WTC11 (cell line): ENCODE data around the gene TM4SF18. TPM values are rescaled to one million over a fixed set of nuclear protein-coding genes. Genes with fewer than 3 reads are reported as not detected.

Source experiments
- ATAC-seq: fragments of 200-7000 bp; cut with Tn5 transposase; 2 replicates; pipeline ENCODE4 v1.10.0; 2021; ENCODE audit warnings: mild to moderate bottlenecking, moderate library complexity
- CTCF ChIA-PET: fragments of 300-600 bp; sonication (Branson Sonifier 250); formaldehyde crosslinking; loops from one replicate; lab custom pipeline; 2021; ENCODE audit warnings: antibody characterized with exemption; lab: Charles Lee
- POLR2A ChIA-PET: fragments of 350-600 bp; sonication (Branson Sonifier 250); formaldehyde crosslinking; loops from one replicate; lab custom pipeline; 2021; ENCODE audit warnings: antibody characterized with exemption; lab: Charles Lee
- DNase-seq: peaks from one replicate; pipeline ENCODE4 v3.0.0; 2021; ENCODE audit warnings: low spot score
- H3K27ac Mint-ChIP-seq: 2 replicates; pipeline ENCODE4 v1.8.0; 2021; ENCODE audit warnings: mixed read lengths
- H3K27me3 Mint-ChIP-seq: 2 replicates; pipeline ENCODE4 v1.8.0; 2021; ENCODE audit warnings: low read depth, mild to moderate bottlenecking, moderate library complexity, mixed read lengths
- H3K36me3 Mint-ChIP-seq: 2 replicates; pipeline ENCODE4 v1.8.0; 2021; ENCODE audit warnings: mixed read lengths
- H3K4me1 Mint-ChIP-seq: 2 replicates; pipeline ENCODE4 v1.8.0; 2022; ENCODE audit warnings: mixed read lengths
- H3K4me3 Mint-ChIP-seq: 2 replicates; pipeline ENCODE4 v1.8.0; 2021; ENCODE audit warnings: mild to moderate bottlenecking, moderate library complexity, mixed read lengths
- H3K9me3 Mint-ChIP-seq: 2 replicates; pipeline ENCODE4 v1.8.0; 2021; ENCODE audit warnings: mixed read lengths
- AR ChIP-seq: fragments of 250-450 bp; sonication (Bioruptor Pico); IDR thresholded peaks from 2 replicates; pipeline ENCODE4 v1.9.0; 2021; ENCODE audit warnings: mild to moderate bottlenecking
- ESRRA ChIP-seq: sonication (generic); formaldehyde crosslinking; IDR thresholded peaks from 2 replicates; pipeline ENCODE4 v1.8.1; 2022; ENCODE audit warnings: mild to moderate bottlenecking, missing genetic modification reagents, borderline replicate concordance
- FOXK1 ChIP-seq: sonication (generic); formaldehyde crosslinking; IDR thresholded peaks from 2 replicates; pipeline ENCODE4 v1.8.0; 2022; ENCODE audit warnings: mild to moderate bottlenecking, moderate library complexity, missing genetic modification reagents
- HMGA2 ChIP-seq: fragments of 250-450 bp; sonication (Bioruptor Pico); IDR thresholded peaks from 2 replicates; pipeline ENCODE4 v1.4.0; 2021; ENCODE audit warnings: mild to moderate bottlenecking, moderate library complexity
- IRF2 ChIP-seq: sonication (generic); formaldehyde crosslinking; IDR thresholded peaks from 2 replicates; pipeline ENCODE4 v1.8.0; 2022; ENCODE audit warnings: low read depth, missing genetic modification reagents, borderline replicate concordance
- JAZF1 ChIP-seq: fragments of 250-450 bp; sonication (Bioruptor Pico); IDR thresholded peaks from 2 replicates; pipeline ENCODE4 v1.9.0; 2021; ENCODE audit warnings: moderate library complexity, mild to moderate bottlenecking, inconsistent platforms
- NFATC4 ChIP-seq: fragments of 250-450 bp; sonication (Bioruptor Pico); IDR thresholded peaks from 2 replicates; pipeline ENCODE4 v1.9.0; 2021; ENCODE audit warnings: mild to moderate bottlenecking
- SMAD3 ChIP-seq: sonication (generic); formaldehyde crosslinking; IDR thresholded peaks from 2 replicates; pipeline ENCODE4 v1.8.0; 2022; ENCODE audit warnings: missing genetic modification reagents, mild to moderate bottlenecking, borderline replicate concordance
- SOX15 ChIP-seq: fragments of 250-450 bp; sonication (Bioruptor Pico); IDR thresholded peaks from 2 replicates; pipeline ENCODE4 v1.9.0; 2021; ENCODE audit warnings: mild to moderate bottlenecking
- ZBTB43 ChIP-seq: sonication (generic); formaldehyde crosslinking; IDR thresholded peaks from 2 replicates; pipeline ENCODE4 v1.8.1; 2023; ENCODE audit warnings: mild to moderate bottlenecking, missing genetic modification reagents
- ZNF138 ChIP-seq: sonication (generic); formaldehyde crosslinking; conservative IDR thresholded peaks from 2 replicates; pipeline ENCODE4 v1.8.1; 2022; ENCODE audit warnings: mild to moderate bottlenecking, moderate library complexity, missing genetic modification reagents
- ZNF232 ChIP-seq: sonication (generic); formaldehyde crosslinking; IDR thresholded peaks from 2 replicates; pipeline ENCODE4 v1.8.0; 2022; ENCODE audit warnings: mild to moderate bottlenecking, missing genetic modification reagents
- ZSCAN18 ChIP-seq: fragments of 250-450 bp; sonication (Bioruptor Pico); IDR thresholded peaks from 2 replicates; pipeline ENCODE4 v2.1.2; 2022; ENCODE audit warnings: mild to moderate bottlenecking, moderate library complexity
- total RNA-seq: library from RNA; stranded (reverse); gene quantifications from 3 replicates; pipeline ENCODE4 v1.2.3, GENCODE V29; 2021
- TF ChIP-seq, protein P1 (sequence below): fragments of 200-600 bp; IDR thresholded peaks from 2 replicates; pipeline ENCODE4 v1.8.0; 2022; ENCODE audit warnings: antibody characterized with exemption
- TF ChIP-seq, protein P2 (sequence below): fragments of 250-450 bp; sonication (Bioruptor Pico); IDR thresholded peaks from 2 replicates; pipeline ENCODE4 v1.9.0; 2021; ENCODE audit warnings: mild to moderate bottlenecking, borderline replicate concordance
- TF ChIP-seq, protein P3 (sequence below): sonication (generic); formaldehyde crosslinking; IDR thresholded peaks from 2 replicates; pipeline ENCODE4 v1.8.1; 2023; ENCODE audit warnings: mild to moderate bottlenecking, missing genetic modification reagents, borderline replicate concordance
- TF ChIP-seq, protein P4 (sequence below): sonication (generic); formaldehyde crosslinking; conservative IDR thresholded peaks from 2 replicates; pipeline ENCODE4 v1.8.1; 2022; ENCODE audit warnings: mild to moderate bottlenecking, missing genetic modification reagents

The TM4SF18 gene
- total RNA-seq, 1 experiment from 2014 or later, result 2.2 TPM

DNA sequence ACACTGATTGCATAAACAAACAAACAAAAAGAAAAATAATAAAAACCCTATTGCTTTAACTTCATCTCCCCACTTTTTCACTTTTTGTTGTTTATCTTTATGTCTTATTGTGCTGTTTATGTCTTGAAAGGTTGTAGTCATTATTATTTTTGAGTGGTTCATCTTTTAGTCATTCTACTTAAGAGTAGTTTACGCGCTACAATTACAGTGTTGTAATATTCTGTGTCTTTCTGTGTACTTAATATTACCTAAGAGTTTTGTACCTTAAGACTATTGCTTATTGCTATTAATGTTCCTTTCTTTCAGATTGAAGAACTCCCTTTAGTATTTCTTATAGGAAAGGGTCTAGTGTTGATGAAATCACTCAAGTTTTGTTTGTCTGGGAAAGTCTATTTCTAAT lies 28.1 kb downstream of the TM4SF18 start:
- no peaks in the 10 kb centered on the region for H3K36me3 Mint-ChIP-seq
- TF ChIP-seq IRF2 (CRISPR knock-in tag) (no peak), ZNF138 (CRISPR knock-in tag) (no peak), SMAD3 (CRISPR knock-in tag) (no peak), ZNF232 (CRISPR knock-in tag) (no peak), ZBTB43 (no peak), ZSCAN18 (CRISPR knock-in tag) (no peak), ESRRA (CRISPR knock-in tag) (no peak), AR (CRISPR knock-in tag) (no peak), JAZF1 (no peak), SOX15 (no peak), FOXK1 (no peak), HMGA2 (CRISPR knock-in tag) (no peak), NFATC4 (CRISPR knock-in tag) (no peak)
- TF ChIP-seq, protein P1, sequence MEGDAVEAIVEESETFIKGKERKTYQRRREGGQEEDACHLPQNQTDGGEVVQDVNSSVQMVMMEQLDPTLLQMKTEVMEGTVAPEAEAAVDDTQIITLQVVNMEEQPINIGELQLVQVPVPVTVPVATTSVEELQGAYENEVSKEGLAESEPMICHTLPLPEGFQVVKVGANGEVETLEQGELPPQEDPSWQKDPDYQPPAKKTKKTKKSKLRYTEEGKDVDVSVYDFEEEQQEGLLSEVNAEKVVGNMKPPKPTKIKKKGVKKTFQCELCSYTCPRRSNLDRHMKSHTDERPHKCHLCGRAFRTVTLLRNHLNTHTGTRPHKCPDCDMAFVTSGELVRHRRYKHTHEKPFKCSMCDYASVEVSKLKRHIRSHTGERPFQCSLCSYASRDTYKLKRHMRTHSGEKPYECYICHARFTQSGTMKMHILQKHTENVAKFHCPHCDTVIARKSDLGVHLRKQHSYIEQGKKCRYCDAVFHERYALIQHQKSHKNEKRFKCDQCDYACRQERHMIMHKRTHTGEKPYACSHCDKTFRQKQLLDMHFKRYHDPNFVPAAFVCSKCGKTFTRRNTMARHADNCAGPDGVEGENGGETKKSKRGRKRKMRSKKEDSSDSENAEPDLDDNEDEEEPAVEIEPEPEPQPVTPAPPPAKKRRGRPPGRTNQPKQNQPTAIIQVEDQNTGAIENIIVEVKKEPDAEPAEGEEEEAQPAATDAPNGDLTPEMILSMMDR, result no peak
- TF ChIP-seq, protein P2, sequence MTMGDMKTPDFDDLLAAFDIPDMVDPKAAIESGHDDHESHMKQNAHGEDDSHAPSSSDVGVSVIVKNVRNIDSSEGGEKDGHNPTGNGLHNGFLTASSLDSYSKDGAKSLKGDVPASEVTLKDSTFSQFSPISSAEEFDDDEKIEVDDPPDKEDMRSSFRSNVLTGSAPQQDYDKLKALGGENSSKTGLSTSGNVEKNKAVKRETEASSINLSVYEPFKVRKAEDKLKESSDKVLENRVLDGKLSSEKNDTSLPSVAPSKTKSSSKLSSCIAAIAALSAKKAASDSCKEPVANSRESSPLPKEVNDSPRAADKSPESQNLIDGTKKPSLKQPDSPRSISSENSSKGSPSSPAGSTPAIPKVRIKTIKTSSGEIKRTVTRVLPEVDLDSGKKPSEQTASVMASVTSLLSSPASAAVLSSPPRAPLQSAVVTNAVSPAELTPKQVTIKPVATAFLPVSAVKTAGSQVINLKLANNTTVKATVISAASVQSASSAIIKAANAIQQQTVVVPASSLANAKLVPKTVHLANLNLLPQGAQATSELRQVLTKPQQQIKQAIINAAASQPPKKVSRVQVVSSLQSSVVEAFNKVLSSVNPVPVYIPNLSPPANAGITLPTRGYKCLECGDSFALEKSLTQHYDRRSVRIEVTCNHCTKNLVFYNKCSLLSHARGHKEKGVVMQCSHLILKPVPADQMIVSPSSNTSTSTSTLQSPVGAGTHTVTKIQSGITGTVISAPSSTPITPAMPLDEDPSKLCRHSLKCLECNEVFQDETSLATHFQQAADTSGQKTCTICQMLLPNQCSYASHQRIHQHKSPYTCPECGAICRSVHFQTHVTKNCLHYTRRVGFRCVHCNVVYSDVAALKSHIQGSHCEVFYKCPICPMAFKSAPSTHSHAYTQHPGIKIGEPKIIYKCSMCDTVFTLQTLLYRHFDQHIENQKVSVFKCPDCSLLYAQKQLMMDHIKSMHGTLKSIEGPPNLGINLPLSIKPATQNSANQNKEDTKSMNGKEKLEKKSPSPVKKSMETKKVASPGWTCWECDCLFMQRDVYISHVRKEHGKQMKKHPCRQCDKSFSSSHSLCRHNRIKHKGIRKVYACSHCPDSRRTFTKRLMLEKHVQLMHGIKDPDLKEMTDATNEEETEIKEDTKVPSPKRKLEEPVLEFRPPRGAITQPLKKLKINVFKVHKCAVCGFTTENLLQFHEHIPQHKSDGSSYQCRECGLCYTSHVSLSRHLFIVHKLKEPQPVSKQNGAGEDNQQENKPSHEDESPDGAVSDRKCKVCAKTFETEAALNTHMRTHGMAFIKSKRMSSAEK (CRISPR knock-in tag), result no peak
- TF ChIP-seq, protein P3, sequence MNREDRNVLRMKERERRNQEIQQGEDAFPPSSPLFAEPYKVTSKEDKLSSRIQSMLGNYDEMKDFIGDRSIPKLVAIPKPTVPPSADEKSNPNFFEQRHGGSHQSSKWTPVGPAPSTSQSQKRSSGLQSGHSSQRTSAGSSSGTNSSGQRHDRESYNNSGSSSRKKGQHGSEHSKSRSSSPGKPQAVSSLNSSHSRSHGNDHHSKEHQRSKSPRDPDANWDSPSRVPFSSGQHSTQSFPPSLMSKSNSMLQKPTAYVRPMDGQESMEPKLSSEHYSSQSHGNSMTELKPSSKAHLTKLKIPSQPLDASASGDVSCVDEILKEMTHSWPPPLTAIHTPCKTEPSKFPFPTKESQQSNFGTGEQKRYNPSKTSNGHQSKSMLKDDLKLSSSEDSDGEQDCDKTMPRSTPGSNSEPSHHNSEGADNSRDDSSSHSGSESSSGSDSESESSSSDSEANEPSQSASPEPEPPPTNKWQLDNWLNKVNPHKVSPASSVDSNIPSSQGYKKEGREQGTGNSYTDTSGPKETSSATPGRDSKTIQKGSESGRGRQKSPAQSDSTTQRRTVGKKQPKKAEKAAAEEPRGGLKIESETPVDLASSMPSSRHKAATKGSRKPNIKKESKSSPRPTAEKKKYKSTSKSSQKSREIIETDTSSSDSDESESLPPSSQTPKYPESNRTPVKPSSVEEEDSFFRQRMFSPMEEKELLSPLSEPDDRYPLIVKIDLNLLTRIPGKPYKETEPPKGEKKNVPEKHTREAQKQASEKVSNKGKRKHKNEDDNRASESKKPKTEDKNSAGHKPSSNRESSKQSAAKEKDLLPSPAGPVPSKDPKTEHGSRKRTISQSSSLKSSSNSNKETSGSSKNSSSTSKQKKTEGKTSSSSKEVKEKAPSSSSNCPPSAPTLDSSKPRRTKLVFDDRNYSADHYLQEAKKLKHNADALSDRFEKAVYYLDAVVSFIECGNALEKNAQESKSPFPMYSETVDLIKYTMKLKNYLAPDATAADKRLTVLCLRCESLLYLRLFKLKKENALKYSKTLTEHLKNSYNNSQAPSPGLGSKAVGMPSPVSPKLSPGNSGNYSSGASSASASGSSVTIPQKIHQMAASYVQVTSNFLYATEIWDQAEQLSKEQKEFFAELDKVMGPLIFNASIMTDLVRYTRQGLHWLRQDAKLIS, result no peak
- TF ChIP-seq, protein P4, sequence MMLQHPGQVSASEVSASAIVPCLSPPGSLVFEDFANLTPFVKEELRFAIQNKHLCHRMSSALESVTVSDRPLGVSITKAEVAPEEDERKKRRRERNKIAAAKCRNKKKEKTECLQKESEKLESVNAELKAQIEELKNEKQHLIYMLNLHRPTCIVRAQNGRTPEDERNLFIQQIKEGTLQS (CRISPR knock-in tag), result no peak
- POLR2A ChIA-PET, result no interaction called here
- H3K27me3 Mint-ChIP-seq, result no peaks in the 10 kb centered on the region
- no peak overlapping the region for H3K4me3 Mint-ChIP-seq
- no peak overlapping the region for H3K27ac Mint-ChIP-seq
- DNase-seq (no peak), ATAC-seq (no peak)
- peaks cover 16% of the 10 kb centered on the region for H3K4me1 Mint-ChIP-seq
- CTCF ChIA-PET, result no interaction called here
- peaks cover 4% of the 10 kb centered on the region for H3K9me3 Mint-ChIP-seq
